ENCODE results near the gene FBXL13.
"Not testable (repeated sequence)": the region's sequence is repeated elsewhere in the genome, so short reads cannot be mapped to it uniquely, and the experiment has no call there.

FBXL13 gene

DNA sequence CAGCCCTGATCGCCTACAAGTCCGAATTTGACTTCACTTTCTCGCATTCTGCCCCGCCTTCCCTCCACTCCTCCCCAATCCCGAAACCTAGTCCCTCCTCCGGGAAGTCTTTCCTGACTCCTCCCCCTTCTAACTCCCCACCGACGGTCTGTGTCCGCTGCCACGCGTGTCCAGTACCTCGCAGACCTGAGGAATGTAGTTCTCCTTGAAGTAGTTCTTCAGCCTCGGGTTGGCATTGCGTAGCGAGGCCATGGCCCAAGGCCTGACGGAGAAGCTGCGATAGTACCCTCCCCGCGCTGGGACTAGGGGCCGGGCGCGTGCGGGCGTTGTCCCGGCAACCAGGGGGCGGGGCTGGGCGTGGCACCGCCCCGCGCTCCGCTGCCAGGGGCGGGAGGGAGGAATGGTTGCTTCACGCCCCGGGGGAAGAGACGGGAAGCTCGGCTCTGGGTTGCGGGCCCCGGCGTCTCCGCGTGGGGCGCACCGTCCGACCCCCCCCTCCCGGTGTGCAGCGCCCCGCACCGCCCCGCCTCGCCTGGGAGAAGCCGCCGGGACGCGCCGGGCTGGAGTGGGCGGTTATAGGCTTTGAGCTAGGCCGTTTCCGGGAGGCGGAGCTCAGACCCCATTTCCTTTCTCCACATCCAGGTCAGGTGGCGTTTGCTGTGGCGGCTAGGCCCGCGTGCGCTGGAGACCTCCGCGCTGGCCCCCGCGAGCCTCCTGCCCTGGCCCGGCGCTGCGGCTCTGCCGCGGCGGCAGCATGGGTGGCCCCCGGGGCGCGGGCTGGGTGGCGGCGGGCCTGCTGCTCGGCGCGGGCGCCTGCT lies at the start of gene FBXL13, which contains the start of gene ARMC10:
FBXL13 (minus strand) TSS at position 278 of the 818 bp plus-strand sequence.
ARMC10 (plus strand) TSS at position 622 of the 818 bp plus-strand sequence; CDS start at position 755, 133 bp downstream.
- peak; percentile 97 for DNase-seq

DNA sequence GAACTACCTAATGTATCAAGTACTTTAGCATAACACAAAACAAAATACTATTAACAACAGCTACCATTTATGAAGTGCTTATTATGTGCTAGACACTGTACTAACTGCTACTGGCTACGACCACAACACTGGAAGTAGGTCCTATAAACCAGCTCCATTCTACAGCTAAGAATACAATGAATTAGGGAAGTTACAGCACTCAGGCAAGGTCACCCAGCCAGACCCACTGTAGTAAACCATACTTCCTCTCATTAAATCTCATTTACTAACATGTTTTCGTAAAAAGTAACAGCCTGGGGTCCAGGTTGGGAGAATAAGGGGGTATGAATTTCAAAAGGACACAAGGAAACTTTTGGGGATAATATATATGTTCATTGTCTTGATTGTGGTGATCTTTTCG lies 48.9 kb upstream of the FBXL13 start:
- no peak for DNase-seq

DNA sequence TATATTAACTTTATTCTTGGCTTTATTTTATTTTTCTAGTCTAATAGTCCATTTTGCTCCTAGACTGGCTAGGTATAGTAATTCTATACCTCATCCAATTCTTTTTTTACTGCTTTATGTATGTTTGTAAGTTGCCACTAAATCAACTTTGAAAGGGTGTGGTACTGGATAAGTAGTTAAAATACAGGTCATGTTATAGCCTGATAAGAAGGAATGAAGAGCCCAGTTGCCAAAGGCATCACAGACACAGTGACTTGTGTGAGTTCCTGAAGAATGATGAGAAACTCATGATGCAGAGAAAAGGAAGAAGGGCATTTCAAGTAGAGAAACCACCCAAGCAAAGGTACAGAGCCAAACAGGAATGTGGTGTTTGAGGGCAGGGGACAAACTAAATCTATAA lies 47.0 kb upstream of the FBXL13 start:
- DNase-seq = no peak

DNA sequence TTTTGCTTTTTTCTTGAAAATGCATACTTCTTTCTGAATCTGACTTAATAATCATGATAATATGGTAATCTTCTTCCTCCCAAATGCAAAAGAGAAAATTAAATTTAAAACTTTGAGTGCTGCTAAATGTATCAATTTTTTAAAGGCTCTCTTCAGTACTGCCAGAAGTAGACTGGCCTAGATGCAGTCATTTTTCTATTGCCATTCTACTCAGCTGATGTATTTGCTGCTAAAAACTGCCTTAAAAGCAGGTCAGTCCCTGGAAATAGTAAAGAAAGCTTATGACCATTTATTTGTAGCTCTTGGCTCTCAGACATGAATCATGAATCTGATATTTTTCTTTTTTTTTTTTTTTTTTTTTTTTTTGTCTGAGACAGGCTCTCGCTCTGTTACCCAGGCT lies 45.8 kb upstream of the FBXL13 start:
- no peak for DNase-seq

DNA sequence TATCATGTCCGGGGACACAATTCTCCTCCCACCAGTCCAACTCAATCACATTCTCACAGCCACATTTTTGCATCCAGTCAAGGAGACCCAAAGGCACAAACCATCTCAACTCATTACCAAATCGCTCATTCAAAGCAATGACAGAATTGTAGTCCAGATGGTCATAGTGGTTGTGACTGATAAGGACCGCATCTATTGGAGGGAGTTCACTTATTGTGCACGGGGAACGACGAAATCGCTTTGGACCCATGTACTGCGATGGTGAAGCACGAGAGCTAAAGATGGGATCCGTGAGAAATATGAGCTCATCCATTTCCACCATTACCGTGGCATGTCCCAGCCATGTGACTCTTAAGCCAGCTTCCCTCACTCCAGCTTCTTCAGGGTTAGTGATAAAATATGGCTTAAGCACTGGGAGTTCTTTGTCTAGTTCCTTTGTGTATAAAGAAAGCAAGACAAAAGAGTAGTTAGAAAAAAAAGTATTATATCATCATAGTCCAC lies 45.2 kb upstream of the FBXL13 start:
- no peak for DNase-seq

DNA sequence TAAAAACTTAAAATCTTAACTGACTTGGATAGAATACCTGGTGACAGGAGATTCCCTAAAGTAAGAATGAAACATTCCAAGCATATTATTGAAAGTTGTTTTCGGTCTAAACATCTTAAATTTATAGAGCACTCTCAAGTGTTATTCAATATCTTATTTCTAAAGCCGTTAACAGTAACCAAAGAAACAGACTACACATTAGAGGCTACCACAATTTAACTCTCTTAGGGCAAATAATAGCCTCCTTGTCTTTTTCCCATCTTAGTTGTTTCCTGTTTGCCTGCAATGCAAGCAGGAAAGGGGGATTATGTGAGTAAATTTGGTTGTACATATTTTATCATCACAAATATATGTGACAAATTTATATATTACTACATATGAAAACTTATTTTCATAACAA lies 42.9 kb upstream of the FBXL13 start:
- DNase-seq = no peak

DNA sequence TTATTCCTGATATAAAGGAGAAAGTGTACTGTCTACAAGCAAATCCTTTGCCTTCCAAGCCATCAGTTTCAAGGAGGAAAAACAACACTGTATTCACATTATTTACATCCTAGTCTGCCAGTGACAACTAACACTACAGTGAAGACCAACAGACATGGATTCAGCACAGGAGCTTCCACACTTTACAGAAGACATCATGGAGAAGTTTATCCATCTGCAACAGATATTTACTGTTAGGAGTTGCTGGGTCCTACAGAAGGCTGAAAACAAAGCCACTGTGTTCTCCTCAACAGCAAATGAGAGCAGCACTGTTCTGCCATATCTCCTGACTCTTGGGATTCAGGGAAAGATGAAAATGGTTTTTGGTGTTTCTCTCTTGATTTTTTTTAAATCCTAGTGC lies 42.4 kb upstream of the FBXL13 start:
- DNase-seq = no peak

DNA sequence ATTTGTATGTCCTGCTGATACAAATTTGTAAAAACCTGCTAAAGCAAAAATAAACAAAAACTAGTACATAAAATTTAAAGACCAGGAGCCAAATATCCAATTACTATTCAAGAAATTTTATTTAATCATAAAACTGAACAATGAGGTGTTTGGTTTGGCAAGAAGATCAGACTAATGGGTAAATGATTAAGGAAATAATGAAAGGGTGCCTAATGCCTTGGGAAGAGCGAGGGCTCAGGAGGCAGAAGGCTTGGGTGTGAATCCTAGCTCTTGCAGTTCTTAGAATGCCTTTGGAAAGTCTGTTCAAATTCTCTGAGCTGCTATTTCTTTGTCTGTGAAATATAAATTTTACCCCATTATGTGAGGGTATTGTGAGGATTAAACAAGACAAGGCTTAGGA lies 41.9 kb upstream of the FBXL13 start:
- DNase-seq = no peak

DNA sequence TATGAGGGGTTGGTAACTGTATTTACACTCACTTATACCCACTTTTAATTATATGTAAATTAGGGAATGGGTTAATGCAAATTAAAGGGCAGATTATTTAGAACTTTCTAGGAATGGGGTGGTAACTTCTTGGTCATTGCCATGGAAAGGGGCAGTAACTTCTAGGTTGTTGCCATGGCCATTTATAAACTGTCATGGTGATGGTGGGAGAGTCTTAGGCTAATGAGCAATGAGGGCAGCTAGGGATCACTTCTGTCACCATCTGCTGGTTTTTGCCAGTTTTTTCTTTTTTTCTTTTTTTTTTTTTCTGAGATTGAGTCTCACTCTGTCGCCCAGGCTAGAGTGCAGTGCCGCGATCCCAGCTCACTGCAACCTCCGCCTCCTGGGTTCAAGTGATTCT lies 41.2 kb upstream of the FBXL13 start:
- no peak for DNase-seq

DNA sequence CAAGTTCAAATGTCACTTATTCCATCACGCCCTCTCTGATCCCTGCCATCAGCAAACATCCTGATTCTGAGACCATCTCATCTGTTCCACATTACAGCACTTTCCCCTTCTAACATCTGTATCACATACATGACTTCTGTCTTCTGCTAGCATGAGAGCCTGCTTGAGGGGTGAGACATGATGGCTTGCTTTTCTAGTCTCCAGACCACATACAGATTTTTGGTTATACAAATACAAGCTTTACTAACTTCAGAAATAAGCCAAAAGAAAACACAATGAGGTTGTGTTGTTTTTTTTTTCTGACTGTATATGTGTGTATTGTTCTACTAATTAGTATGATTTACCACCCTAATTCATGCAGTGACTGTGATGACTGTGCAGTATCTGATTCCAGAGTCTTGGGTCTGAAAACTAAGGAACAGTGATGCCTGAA lies 40.0 kb upstream of the FBXL13 start:
- no peak for DNase-seq

DNA sequence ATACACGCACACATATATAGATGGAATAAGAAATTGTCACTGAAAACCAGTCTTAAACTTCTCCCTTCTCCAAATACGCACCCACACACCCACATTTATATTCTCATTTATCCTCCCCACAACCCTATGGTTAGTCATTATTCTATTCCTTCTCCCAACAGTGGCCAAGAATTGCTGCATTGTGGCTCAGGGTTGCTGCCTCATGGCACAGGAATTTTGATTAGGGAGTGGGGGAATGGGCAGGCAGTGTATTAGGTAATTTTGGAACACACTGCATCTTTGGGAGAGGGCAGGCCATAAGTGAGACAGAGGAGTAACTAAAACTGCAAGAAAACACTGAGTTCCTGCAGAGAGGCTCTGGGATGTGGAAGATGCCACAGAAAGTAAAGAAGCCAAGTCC lies 38.6 kb upstream of the FBXL13 start:
- DNase-seq = no peak

DNA sequence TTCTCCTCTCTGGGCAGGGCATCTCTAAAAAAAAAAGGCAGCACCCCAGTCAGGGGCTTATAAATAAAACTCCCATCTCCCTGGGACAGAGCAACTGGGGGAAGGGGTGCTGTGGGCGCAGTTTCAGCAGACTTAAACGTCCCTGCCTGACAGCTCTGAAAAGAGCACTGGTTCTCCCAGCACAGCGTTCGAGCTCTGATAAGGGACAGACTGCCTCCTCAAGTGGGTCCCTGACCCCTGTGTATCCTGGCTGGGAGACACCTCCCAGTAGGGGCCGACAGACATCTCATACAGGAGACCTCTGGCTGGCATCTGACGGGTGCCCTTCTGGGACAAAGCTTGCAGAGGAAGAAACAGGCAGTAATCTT lies 32.1 kb upstream of the FBXL13 start:
- DNase-seq = not testable (repeated sequence)

DNA sequence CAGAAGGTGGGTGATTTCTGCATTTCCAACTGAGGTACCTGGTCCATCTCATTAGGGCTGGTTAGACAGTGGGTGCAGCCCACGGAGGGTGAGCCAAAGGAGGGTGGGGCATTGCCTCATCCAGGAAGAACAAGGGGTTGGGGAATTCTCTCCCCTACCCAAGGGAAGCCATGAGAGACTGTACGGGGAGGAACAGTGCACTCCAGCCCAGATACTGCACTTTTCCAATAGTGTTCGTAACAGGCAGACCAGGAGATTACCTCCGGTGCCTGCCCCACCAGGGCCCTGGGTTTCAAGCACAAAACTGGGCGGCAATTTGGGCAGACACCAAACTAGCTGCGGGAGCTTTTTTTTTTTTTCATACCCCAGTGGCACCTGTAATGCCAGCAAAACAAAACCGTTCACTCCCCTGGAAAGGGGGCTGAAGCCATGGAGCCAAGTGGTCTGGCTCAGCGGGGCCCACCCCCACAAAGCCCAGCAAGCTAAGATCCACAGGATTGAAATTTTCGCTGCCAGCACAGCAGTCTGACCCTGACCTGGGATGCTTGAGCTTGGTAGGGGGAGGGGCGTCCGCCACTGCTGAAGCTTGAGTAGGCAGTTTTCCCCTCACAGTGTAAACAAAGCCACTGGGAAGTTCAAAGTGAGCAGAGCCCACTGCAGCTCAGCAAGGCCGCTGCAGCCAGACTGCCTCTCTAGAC lies 31.6 kb upstream of the FBXL13 start:
- DNase-seq = no peak

DNA sequence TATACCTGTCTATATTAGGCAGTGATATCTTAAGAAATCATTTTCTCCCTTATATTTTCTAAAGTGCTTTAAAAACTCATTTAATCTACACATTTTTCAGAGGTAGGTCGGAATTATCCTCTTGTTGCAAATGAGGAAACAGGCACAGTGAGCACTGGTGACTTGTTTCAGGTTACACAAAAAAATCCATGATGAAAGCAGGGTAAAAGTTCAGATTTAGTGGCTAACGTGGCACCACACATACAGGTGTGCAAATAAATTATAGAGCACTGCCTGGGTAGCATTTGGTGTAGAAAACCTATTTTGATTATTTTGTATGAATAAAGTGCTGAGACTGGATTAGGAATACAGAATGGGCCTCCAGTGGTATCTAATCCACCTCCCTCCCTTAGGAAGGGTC lies 26.9 kb upstream of the FBXL13 start:
- DNase-seq = no peak

DNA sequence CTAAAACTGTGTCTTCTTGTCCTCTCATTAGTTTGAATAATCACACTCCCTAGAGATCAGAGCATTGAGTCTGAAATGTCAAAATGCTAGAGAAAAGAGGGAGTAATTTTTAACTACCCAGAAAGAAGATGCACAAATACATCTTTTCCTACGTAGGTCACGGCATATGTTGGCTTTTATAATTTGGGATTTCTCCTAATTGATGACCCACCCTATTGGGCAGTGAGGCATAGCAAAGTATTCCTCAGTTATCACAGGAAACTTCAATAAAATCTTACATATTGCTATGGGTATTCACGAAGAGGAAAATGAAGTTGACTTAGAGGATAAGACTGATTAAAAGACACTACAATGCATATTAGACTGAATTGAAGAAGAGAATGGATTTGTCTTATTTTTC lies 25.8 kb upstream of the FBXL13 start:
- no peak for DNase-seq

DNA sequence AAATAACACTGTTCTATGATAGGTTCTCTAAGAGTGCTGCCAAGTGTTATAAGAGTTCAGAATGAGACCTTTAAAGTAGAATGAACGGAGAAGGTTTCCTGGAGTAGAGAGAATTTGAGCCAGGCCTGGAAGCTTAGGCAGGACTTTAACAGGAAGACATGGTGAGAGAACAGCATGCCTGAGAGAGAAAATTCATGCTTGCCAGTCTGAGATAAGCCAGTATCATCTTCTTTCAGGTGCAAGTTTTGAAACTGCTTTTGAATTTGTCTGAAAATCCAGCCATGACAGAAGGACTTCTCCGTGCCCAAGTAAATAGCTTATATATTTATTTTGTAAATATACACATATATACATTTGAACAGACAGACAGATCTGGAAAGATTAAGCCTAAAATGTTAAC lies 22.4 kb upstream of the FBXL13 start:
- no peak for DNase-seq

DNA sequence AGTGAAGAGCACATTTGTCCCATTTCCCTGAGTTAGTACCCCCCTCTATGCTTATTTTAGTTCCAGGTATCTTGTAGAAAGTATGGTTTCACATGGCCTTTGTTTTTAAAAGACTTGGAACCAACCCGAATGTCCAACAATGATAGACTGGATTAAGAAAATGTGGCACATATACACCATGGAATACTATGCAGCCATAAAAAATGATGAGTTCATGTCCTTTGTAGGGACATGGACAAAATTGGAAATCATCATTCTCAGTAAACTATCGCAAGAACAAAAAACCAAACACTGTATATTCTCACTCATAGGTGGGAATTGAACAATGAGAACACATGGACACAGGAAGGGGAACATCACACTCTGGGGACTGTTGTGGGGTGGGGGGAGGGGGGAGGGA lies 21.0 kb upstream of the FBXL13 start:
- not testable (repeated sequence) for DNase-seq

DNA sequence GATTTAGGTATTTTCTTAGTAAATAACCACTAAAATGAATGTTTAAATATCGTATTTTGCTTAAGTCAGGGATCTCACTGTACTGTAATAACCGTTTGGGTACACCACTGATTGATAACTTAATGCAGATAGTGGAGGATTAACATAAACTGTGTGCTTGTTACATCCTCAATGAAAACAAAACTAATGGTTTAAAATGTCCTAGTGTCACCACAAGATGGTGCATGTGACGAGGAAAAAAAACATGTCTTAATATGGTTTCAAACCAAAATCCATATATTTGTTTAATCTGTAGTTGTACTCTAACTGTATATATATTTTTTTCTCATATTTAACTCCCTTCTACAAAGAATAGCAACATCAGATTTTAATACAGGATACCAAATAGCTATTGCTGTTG lies 19.5 kb upstream of the FBXL13 start:
- no peak for DNase-seq

DNA sequence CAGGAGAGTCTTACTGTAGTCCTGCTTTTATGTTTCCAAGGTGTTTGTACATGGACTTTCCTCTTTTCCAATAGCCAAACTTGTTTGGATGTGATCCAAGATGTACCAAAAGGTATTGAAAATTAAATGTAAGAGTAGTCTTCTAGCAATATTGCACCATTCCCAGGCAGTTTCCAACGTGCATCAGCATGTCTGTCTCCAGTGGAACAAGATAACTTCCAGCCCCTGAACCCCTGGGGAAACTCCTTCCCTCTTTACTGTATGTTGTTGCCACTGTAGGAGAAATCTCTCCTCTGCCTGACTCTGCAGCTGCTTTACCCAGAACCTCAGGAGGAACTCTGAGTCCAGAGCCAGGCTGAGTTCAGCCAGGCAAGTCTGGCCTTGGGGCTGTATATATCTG lies 18.8 kb upstream of the FBXL13 start:
- DNase-seq = no peak

DNA sequence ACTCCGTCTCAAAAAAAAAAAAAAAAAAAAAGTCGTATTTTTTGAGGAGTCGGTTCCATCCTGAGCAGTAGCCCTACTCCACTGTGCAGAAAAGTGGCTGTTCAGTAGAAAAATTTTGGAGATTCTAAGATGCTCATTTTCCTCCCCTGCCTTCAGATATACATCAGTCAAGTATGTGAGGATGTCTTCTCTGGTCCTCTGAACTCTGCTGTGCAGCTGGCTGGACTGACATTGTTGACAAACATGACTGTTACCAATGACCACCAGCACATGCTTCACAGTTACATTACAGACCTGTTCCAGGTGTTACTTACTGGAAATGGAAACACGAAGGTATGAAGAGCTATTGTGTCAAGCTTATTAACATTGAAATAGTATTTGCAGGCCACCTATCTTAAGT lies 17.7 kb upstream of the FBXL13 start:
- not testable (repeated sequence) for DNase-seq

DNA sequence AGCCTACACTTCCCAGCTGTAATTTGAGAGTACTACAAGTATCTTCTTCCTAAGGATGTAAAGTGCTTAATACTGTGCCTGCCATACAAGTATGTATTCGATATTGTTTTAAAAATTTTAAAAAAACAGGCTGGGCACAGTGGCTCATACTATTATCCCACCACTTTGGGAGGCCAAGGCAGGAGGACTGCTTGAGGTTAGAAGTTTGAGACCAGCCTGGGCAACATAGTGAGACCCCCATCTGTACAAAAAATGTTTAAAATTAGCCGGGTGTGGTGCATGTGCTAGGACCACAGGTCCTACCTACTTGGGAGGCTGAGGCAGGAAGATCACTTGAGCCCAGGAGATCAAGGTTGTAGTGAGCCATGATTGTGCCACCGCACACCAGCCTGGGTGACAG lies 8.6 kb upstream of the FBXL13 start:
- DNase-seq = no peak

DNA sequence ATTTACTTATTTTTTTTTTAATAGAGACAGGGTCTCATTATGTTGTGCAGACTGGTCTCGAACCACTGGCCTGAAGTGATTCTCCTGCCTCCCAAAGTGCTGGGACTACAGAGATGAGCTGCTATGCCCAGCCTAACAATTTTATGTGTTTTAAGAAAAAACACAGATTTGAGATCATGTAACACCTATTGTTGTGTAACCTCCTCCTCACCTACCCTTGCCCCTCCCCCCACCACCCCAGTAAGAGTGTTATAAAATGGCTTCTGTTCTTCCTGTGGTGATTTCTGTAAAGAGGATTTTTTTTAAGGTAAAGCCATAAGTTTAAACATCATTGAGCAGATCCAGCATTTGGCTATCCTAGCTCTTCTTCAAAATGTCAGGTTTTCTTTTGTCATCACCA lies 7.9 kb upstream of the FBXL13 start:
- no peak for DNase-seq

DNA sequence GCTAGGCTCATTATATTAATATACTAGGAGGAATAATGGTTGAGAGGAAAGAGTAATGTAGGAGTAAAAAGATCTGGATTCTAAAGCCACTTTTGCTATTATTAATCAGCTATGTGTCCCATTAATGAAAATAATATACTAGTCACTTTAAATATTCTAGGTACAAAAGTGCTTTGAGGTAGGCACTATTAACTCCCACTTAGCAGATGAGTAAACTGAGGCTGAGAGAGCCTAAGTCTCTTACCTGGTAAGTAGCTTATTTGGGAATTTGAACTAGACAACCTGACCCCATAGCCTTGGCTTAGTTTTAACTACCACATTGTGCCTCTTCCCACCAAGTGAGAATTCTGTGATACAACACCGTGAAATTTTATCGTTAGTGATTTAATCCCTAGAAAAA lies 6.3 kb upstream of the FBXL13 start:
- DNase-seq = no peak

DNA sequence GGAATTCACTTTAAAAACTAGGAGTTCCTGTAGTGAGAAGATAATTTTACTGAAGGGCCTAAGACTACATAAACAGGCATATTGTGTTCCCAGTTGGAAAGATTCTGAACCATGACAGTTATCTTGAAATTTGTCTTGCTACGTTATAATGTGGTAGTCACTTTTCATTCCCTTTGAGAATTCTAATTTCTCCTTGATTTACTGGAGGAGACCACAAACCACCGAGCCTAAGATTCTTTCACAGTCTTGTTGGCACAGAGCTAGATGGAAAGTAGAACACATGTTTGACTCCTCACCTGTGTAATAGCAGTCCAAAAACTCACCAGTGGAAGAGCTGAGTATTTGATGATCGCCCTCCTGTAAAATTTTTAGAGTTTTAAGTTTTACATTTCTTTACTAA lies 5.2 kb upstream of the FBXL13 start:
- no peak for DNase-seq

Measured in activated T-cell treated with anti-CD3 and anti-CD28 coated beads, Interleukin-2, amount 50 U/mL, for 1 hour (primary cell).